Colonic mucosa (tissue), 4 donors: ENCODE data around the gene CNIH2. TPM values are rescaled to one million over a fixed set of nuclear protein-coding genes. Genes with fewer than 3 reads are reported as not detected.

Source experiments
- DNase-seq: peaks from one replicate; pipeline ENCODE4 v3.0.0-alpha.2; 2020
- H3K27ac ChIP-seq: fragments of 200-600 bp; one replicate; pipeline ENCODE4 v1.8.0; 2021
- H3K27me3 ChIP-seq: fragments of 200-600 bp; one replicate; pipeline ENCODE4 v1.8.0; 2021
- H3K36me3 ChIP-seq: fragments of 200-600 bp; one replicate; pipeline ENCODE4 v1.8.0; 2021
- H3K4me1 ChIP-seq: fragments of 200-600 bp; one replicate; pipeline ENCODE4 v1.8.0; 2021; ENCODE audit warnings: mild to moderate bottlenecking
- H3K4me3 ChIP-seq: fragments of 200-600 bp; one replicate; pipeline ENCODE4 v1.8.0; 2021
- H3K9ac ChIP-seq, 2 donors: one replicate each; pipeline ENCODE4 v1.7.0; 2013; ENCODE audit warnings: control low read depth in 2 of 2, low read depth in 2 of 2, low read length in 2 of 2
- H3K9me3 ChIP-seq: fragments of 200-600 bp; one replicate; pipeline ENCODE4 v1.8.0; 2021
- intact Hi-C: fragments of 100-400 bp; cut with DNase I; formaldehyde crosslinking; loops from one replicate; pipeline ENCODE4 v1.14.1; 2022
- total RNA-seq, 2 donors: library from RNA; stranded (reverse); fragmentation: NEBNext Ultra II Directional in 1 of 2; extraction: Animal tissue kit (Norgen Biotek cat#: 25700) in 1 of 2; gene quantifications; one replicate each; pipeline ENCODE4 v1.2.1, GENCODE V29; 2021
- TF ChIP-seq, protein P1 (sequence below): fragments of 200-600 bp; IDR thresholded peaks from one replicate; pipeline ENCODE4 v1.8.0; 2022; ENCODE audit warnings: antibody characterized with exemption, mild to moderate bottlenecking
- donor health status: healthy.
- donor health status: DM: no; HTN: no; CAD: no.
- donor health status: DM: no; HTN: no; CAD: no.

Gene CNIH2
- total RNA-seq, 2 donors from 2014 or later: 0.58 to 0.67 TPM

DNA sequence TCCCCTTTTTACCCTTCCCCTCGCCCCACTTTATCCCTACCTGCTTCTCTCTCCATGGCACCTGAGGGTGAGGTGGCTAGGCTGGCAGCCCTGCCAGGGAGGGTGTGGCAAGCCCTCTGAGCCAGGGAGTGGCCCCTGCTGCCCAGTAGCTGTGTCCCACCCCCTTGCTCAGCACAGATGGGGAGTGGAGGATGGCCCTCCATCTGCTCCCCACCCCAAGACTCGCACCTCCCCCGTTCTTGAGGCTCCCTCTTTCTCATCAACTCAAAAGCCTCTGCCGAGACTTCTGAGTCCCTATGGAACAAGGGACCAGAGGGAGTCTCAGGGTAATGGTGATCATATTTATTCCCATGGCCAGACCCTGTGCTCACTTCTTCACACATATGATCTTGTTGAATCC, 15.4 kb downstream of the CNIH2 start:
- H3K27me3 ChIP-seq: peaks cover 15% of the 10 kb centered on the region
- no peaks in the 10 kb centered on the region for H3K36me3 ChIP-seq
- H3K9ac ChIP-seq: no peak overlapping the region
- intact Hi-C loops: no loop called here
- DNase-seq: no peak
- peaks cover 5% of the 10 kb centered on the region for H3K4me1 ChIP-seq
- TF ChIP-seq, protein P1, sequence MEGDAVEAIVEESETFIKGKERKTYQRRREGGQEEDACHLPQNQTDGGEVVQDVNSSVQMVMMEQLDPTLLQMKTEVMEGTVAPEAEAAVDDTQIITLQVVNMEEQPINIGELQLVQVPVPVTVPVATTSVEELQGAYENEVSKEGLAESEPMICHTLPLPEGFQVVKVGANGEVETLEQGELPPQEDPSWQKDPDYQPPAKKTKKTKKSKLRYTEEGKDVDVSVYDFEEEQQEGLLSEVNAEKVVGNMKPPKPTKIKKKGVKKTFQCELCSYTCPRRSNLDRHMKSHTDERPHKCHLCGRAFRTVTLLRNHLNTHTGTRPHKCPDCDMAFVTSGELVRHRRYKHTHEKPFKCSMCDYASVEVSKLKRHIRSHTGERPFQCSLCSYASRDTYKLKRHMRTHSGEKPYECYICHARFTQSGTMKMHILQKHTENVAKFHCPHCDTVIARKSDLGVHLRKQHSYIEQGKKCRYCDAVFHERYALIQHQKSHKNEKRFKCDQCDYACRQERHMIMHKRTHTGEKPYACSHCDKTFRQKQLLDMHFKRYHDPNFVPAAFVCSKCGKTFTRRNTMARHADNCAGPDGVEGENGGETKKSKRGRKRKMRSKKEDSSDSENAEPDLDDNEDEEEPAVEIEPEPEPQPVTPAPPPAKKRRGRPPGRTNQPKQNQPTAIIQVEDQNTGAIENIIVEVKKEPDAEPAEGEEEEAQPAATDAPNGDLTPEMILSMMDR: no peak
- no peak overlapping the region for H3K27ac ChIP-seq
- no peaks in the 10 kb centered on the region for H3K9me3 ChIP-seq
- H3K4me3 ChIP-seq: no peak overlapping the region

- intact Hi-C loops: no loop called here
- H3K27me3 ChIP-seq: peaks cover 15% of the 10 kb centered on the region
- no peak overlapping the region for H3K27ac ChIP-seq
- H3K9me3 ChIP-seq: no peaks in the 10 kb centered on the region
- DNase-seq: no peak
- TF ChIP-seq, protein P1: no peak
- H3K9ac ChIP-seq: no peak overlapping the region
- no peak overlapping the region for H3K4me3 ChIP-seq
- peaks cover 5% of the 10 kb centered on the region for H3K4me1 ChIP-seq
- H3K36me3 ChIP-seq: no peaks in the 10 kb centered on the region
Observed at GRCh38 chr11:66293777-66294625, 16.0 kb downstream of the CNIH2 start.

- peaks cover 15% of the 10 kb centered on the region for H3K27me3 ChIP-seq
- intact Hi-C loops: no loop called here
- TF ChIP-seq, protein P1: no peak
Observed at GRCh38 chr11:66294626-66295620, 16.9 kb downstream of the CNIH2 start.

DNA sequence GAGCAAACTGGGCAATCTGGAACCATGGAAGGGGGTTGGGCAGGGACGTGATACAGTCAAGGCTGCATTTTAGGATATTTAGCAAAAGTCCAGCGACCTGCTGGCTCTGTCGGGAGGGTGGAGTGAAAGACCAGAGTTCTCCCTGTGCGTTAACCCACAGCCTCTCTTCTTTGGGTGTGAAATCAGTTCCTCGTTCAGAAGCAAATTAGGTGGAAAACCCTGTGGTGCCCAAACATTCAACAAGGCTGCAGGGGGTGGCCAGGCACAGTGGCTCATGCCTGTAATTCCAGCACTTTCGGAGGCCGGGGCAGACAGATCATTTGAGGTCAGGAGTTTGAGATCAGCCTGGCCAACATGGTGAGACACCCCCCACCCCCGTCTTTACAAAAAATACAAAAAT, 19.6 kb downstream of the CNIH2 start:
- Histone ChIP-seq H3K4me1 (no peaks in the 10 kb centered on the region), H3K9ac (no peak overlapping the region), H3K27me3 (peaks cover under 1% of the 10 kb centered on the region), H3K27ac (no peak overlapping the region), H3K4me3 (no peak overlapping the region), H3K9me3 (no peaks in the 10 kb centered on the region), H3K36me3 (no peaks in the 10 kb centered on the region)
- TF ChIP-seq, protein P1: no peak
- intact Hi-C loops: no loop called here
- no peak for DNase-seq

More at GRCh38 chr11:66294626-66295620, 16.9 kb downstream of the CNIH2 start:
- Histone ChIP-seq H3K4me3 (no peak overlapping the region), H3K4me1 (peaks cover 5% of the 10 kb centered on the region), H3K36me3 (no peaks in the 10 kb centered on the region), H3K9ac (no peak overlapping the region), H3K27ac (no peak overlapping the region), H3K9me3 (no peaks in the 10 kb centered on the region)
- DNase-seq: no peak

- H3K9me3 ChIP-seq: no peaks in the 10 kb centered on the region
- no peaks in the 10 kb centered on the region for H3K27me3 ChIP-seq
- TF ChIP-seq, protein P1: no peak
- no peak overlapping the region for H3K9ac ChIP-seq
- no peaks in the 10 kb centered on the region for H3K36me3 ChIP-seq
- H3K4me1 ChIP-seq: no peaks in the 10 kb centered on the region
- no peak overlapping the region for H3K4me3 ChIP-seq
- intact Hi-C loops: no loop called here
- no peak for DNase-seq
- H3K27ac ChIP-seq: no peak overlapping the region
Observed at GRCh38 chr11:66299186-66299585, 21.2 kb downstream of the CNIH2 start.
